ENCODE results near the gene DNAH12.
"Not testable (repeated sequence)": the region's sequence is repeated elsewhere in the genome, so short reads cannot be mapped to it uniquely, and the experiment has no call there.

Gene DNAH12

DNA sequence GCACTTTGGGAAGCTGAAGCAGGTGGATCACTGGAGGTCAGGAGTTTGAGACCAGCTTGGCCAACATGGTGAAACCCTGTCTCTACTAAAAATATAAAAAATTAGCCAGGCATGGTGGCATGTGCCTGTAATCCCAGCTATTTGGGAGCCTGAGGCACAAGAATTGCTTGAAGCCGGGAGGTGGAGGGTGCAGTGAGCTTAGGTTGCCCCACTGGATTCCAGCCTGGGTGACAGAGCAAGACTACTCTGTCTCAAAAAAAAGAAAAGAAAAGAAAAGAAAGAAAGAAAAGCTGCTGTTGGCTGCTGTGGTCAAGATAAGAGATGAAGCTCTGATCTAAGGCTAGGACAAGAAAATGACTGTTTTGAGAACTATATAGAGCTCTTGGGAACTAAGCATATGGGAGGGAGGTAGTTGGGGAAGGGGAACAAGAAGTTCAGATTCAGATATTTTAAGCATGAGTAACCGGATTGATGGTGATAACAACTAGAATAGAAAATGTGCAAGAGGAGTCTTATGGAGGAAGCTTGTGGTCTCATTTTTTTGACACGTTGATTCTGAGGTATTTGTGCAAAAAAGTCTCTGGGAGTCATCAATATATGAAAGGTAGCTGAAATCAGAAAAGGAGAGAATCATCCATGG, 25.7 kb downstream of the DNAH12 start:
- DNase-seq: no peak

DNA sequence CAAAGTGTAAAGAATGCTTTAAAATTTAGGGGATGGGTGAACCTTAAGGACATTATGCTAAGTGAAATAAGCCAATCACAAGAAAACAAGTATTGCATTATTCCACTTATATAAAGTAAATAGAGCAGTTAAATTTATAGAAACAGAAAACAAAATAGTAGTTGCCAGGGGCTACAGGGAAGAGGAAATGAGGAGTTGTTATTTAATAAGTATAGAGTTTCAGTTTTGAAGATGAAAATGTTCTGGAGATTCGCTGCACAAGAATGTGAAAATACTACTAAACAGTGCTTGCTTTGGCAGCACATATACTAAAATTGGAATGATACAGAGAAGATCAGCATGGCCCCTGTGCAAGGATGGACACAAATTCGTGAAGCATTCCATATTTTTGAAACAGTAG, 32.0 kb downstream of the DNAH12 start:
- DNase-seq: no peak

DNA sequence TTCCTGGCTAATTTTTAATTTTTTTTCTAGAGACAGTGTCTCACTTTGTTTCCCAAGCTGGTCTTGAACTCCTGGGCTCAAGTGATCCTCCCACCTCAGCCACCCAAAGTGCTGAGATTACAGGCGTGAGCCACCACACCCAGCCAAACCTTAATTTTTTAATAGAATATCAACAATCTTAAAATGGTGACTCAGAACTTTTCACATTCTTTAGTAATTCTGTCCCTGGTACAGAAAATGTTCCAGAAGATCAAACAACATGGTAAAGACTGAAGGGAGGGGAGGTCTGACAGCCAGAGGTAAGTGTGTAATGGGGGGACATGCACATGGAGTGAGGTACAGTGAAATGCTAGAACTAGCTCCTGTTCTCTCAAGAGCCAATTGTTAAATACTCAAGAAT, 38.2 kb downstream of the DNAH12 start:
- DNase-seq: no peak

- DNase-seq: no peak
Observed at GRCh38 chr3:57500506-57500905, 43.6 kb downstream of the DNAH12 start.

- no peak for DNase-seq
Observed at GRCh38 chr3:57497904-57498303, 46.2 kb downstream of the DNAH12 start.

DNA sequence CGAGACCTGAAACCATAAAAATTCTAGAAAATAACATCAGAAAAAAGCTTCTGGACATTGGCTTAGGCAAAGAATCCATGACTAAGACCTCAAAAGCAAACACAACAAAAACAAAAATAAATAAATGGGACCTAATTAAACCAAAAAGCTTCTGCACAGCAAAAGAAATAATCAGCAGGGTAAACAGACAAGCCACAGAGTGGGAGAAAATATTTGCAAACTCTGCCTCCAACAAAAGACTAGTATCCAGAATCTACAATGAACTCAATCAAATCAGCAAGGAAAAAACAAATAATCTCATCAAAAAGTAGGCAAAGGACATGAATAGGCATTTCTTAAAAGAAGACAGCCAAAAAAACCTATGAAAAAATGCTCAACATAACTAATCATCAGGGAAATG, 59.6 kb downstream of the DNAH12 start:
- no peak for DNase-seq

- DNase-seq: not testable (repeated sequence)
Observed at GRCh38 chr3:57477193-57477592, 67.0 kb downstream of the DNAH12 start.

- DNase-seq: no peak
Observed at GRCh38 chr3:57464801-57465200, 79.3 kb downstream of the DNAH12 start.

DNA sequence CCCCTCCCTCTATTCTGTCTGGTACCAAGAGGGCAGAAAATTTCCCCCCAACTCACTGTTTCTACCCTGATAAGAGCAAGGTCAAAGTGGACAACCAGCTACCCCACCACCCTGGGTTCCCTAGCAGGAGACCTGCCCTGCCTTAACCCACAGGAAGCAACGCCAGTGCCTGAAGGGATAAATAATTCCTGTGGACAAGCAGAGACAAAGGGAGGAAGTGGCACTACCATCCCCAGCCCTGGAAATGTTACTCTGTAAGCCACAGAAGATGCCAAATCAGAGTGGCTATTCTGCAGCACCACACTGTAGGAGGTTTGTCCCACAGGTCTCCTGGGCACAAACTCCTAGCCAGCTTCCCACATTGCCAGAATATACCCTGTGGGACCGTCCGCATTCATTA, 80.1 kb downstream of the DNAH12 start:
- no peak for DNase-seq

DNA sequence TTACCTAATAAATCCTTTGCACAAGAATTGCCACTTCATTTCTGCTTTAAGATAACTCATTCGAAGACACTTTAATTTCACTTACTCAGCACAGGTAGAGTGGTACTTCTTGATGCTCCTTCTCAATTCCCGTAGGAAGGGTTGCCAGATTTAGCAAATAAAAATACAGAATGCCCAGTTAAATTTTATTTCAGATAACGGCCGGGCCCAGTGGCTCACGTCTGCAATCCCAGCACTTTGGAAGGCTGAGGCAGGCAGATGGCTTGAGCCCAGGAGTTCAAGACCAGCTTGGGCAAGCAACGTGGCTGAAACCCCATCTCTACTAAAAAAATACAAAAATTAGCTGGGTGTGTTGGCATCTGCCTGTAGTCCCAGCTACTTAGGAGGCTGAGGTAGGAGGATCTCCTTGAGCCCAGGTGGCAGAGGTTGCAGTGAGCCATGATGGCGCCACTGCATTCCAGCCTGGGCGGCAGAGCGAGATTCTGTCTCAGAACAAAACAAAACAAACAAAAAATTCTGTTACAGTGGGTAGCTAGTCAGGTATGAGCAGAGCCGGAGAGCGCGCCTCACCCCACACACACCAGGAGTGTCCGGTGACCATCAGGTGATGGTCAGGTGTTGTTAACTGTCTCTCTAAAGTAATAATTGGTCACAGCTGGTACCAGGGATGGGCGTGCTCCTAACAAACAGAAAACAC, 92.8 kb downstream of the DNAH12 start:
- no peak for DNase-seq

- DNase-seq: not testable (repeated sequence)
Observed at GRCh38 chr3:57449276-57449847, 94.8 kb downstream of the DNAH12 start.

- DNase-seq: not testable (repeated sequence)
Observed at GRCh38 chr3:57448489-57448888, 95.7 kb downstream of the DNAH12 start.

- no peak for DNase-seq
Observed at GRCh38 chr3:57446318-57446841, 97.8 kb downstream of the DNAH12 start.

- DNase-seq: no peak
Observed at GRCh38 chr3:57444469-57444868, 99.7 kb downstream of the DNAH12 start.

DNA sequence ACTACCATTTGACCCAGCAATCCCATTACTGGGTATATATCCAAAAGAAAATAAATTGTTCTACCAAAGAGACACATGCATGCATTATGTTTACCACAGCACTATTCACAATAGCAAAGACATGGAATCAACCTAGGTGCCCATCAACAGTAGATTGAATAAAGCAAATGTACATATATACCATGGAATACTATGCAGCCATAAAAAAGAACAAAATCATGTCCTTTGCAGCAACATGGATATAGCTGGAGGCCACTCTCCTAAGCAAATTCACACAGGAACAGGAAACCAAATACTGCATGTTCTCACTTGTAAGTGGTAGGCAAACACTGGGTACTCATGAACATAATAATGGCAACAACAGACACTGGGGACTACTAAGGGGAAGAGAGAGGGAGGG, 104.0 kb downstream of the DNAH12 start:
- not testable (repeated sequence) for DNase-seq

GRCh38 chr3:57438460-57438859, 105.7 kb downstream of the DNAH12 start:
- not testable (repeated sequence) for DNase-seq

DNA sequence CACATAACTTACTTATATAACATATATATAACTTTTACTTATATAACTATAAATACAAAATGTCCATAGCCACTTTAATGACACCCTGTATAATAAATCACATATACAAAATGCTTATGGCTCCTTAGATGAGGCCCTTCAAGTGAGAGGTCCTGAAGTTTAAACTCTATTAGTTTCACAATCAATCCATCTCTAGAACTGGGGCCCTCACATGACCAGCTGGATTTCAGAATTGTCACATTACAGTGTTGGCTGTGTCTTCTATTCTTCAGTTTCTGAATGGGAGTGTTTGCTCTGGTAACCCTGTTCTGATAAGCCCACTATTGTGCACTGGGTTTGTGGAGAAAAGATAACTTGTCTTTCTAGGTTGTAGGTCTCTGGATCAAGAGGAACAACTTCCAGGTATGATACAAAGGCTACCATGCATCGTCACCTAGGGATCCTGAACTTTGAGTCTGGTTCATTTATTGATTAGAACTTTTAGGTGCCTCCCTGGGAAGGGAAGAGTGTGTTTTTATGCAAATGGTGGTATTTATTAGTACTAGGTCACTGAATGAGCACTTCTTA, 107.9 kb downstream of the DNAH12 start:
- DNase-seq: no peak

DNA sequence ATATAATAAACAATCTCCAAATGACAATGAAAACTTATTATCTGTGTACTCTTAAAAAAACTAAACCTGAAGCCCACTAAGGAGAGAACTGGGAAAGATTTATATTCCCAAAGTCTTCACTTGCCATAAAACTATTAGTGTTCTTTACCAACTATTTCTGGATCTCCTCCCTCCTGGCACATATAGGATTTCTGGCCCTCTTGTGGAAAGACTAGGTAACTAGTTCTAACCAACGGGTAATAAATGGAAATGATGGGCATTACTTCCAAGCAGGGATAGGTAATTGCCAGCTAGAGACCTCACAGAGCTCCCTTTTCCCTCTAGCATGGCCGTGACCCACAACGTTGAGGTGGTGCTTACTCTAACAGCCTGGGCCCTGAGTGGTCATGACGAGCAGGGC, 110.1 kb downstream of the DNAH12 start:
- DNase-seq: no peak

DNA sequence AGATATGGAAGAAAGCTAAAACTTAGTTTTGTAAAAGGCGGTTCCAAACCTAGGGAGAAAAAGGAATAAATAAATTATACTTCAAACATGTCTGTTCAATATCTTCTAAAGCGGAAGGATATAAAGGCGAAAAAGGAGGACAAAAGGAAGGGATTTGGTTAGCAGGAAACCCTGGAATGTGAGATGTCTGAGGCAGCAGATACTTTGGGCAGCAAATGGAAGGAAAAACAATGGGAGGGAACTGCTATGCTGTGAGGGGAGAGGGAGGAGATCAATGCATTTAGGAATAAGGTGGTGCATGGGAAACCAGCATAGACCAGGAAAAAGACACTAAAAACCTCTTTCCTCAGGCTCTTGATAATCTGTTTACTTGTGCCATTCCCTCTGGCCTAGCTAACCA, 120.8 kb downstream of the DNAH12 start:
- DNase-seq: no peak

DNA sequence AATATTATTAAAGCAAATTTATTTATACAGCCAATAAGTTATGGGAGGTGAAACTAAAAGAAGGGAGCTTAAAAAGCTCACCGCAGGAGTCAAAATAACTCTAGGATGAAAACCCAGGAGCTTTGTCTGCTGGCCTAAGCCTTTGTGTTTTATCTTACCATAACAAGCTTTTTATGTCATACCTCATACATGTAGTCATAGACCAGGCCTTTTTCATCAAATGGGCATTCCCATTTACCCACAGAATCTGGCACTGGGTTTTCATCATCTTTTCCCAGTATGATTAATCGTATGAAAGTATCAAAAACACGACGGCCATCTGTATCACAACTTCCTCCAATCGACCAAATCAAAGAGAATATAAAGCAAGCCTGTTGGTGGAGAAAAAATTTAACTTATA, 122.8 kb downstream of the DNAH12 start:
- DNase-seq: no peak

GRCh38 chr3:57420001-57420400, 124.1 kb downstream of the DNAH12 start:
- DNase-seq: no peak

GRCh38 chr3:57411715-57412114, 132.4 kb downstream of the DNAH12 start:
- DNase-seq: no peak

- no peak for DNase-seq
Observed at GRCh38 chr3:57409471-57409870, 134.7 kb downstream of the DNAH12 start.

- DNase-seq: no peak
Observed at GRCh38 chr3:57402675-57403074, 141.5 kb downstream of the DNAH12 start.
